Inferior parietal cortex (tissue), 1 donor: ENCODE results near the gene C5orf46.
"Not testable (repeated sequence)": the region's sequence is repeated elsewhere in the genome, so short reads cannot be mapped to it uniquely, and the experiment has no call there.

Experiments used
- DNase-seq: peaks from one replicate; pipeline ENCODE4 v3.0.0-alpha.2; 2016; ENCODE audit errors: extremely low spot score

Gene C5orf46

GRCh38 chr5:147893820-147894219 is 12.5 kb downstream of the C5orf46 start:
- no peak for DNase-seq

- no peak for DNase-seq
Measured at GRCh38 chr5:147892696-147893296, 13.5 kb downstream of the C5orf46 start.

DNA sequence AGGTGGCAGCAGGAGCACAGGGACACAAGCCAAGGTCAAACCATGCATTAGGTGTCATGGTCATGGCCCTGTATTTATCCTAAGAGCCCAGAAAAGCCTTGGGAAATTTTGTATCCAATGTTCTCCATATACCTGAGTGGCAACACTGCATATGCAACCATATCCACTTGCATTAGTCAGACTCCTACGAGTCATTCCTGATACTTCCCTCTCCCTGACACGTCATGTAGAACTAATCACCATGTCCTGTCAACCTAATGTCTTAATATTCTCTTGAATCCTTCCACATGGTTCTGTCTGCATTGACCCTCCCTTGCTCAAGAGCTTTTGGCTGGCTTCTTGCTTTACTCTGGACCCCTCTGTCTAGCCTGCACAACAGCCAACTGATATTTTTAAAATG is 18.4 kb downstream of the C5orf46 start:
- DNase-seq, result no peak

GRCh38 chr5:147887026-147887627 is 19.2 kb downstream of the C5orf46 start:
- peak; percentile 16 for DNase-seq

DNA sequence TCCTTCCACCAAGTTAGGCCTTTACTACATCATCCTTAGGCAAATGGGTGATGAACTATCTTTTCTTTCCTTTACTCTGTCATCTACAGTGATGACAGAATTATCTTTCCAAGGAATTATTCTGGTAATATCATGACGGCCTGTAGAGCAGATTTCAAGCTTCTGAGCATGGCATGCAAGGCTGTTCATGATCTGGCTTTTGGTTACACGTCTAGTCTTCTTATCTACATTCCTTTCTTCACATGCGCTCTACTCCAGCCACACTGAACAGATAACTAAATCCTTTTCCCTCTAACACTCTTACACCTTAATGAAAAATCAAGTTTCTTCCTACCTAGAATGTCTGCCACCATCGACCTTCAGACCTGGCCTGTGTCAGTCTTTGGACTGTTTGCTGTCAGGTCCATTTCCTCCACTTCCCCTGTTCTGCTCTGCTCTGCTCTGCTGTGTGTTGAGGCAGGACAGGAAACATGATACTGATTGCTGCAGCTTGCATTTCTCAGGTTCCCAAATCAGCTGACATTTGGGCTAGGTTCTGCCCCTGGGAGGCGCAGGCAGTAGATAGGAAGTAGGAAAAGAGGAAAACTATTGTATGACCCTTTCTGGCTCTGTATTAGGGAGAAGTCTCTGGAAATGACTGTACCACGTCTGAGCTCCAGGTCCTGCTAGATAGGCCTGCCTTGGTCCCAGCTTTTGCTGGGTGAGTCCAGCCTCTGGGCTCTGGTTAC is 23.6 kb downstream of the C5orf46 start:
- no peak for DNase-seq

GRCh38 chr5:147880487-147880886 is 25.9 kb downstream of the C5orf46 start:
- no peak for DNase-seq

GRCh38 chr5:147879784-147880183 is 26.6 kb downstream of the C5orf46 start:
- DNase-seq, result no peak

GRCh38 chr5:147878066-147878759 is 28.1 kb downstream of the C5orf46 start, which contains the start of gene SCGB3A2:
SCGB3A2 (plus strand) TSS chr5:147878711; CDS start chr5:147878804, 93 bp downstream.
- no peak for DNase-seq

- no peak for DNase-seq
Measured at GRCh38 chr5:147876626-147877025, 29.7 kb downstream of the C5orf46 start.

DNA sequence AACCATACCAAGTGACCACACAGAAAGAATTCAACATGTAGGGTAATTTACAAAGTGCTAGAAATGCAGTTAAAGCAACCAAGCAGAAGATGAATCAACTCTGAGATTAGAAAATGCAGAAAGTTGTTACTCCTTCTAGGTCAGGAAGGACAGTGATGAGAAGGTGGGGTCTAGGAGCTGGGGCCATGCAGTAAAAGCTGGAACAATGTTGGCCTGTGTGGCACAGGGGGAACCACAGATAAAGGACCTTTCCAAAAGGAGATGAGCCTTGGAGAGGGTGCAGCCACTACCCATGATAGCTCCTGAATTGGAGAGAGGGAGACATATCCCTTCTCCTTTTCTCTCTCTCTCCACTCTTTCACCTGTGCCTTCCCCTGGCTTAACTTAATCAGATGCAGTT is 30.2 kb downstream of the C5orf46 start:
- DNase-seq, result no peak

GRCh38 chr5:147874910-147875367 is 31.4 kb downstream of the C5orf46 start:
- no peak for DNase-seq

GRCh38 chr5:147874118-147874875 is 32.0 kb downstream of the C5orf46 start:
- DNase-seq, result not testable (repeated sequence)

- DNase-seq, result not testable (repeated sequence)
Measured at GRCh38 chr5:147872744-147873435, 33.4 kb downstream of the C5orf46 start.

GRCh38 chr5:147871980-147872549 is 34.3 kb downstream of the C5orf46 start:
- not testable (repeated sequence) for DNase-seq

DNA sequence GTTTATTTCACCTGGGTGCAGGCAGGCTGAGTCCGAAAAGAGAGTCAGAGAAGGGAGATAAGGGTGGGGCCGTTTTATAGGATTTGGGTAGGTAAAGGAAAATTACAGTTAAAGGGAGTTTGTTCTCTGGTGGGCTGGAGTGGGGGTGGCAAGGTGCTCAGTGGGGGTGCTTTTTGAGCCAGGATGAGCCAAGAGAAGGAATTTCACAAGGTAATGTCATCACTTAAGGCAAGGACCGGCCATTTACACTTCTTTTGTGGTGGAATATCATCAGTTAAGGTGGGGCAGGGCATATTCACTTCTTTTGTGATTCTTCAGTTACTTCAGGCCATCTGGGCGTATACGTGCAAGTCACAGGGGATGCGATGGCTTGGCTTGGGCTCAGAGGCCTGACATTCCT is 36.4 kb downstream of the C5orf46 start:
- not testable (repeated sequence) for DNase-seq

DNA sequence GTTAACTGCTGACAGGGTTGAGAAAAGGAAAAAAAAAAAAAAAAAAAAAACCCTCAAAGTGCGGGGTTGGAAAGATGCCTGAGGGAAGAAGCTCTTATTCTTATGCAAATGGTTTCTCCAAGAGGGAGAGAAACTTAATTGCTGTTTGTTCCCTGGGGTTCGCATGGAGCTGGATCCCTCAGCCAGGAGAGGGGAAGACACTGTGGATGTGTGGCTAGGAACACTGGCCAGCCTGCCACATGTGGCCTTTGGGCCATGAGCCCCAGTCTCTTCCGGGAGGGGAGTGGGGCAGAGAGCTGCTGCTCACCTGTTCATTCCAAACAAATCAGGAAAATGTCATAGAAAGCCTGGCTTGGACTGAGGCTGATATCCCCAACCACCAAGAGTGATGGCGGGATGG is 37.2 kb downstream of the C5orf46 start:
- DNase-seq, result no peak

- DNase-seq, result no peak
Measured at GRCh38 chr5:147863454-147864158, 42.7 kb downstream of the C5orf46 start.

- DNase-seq, result no peak
Measured at GRCh38 chr5:147860641-147861025, 45.7 kb downstream of the C5orf46 start.

DNA sequence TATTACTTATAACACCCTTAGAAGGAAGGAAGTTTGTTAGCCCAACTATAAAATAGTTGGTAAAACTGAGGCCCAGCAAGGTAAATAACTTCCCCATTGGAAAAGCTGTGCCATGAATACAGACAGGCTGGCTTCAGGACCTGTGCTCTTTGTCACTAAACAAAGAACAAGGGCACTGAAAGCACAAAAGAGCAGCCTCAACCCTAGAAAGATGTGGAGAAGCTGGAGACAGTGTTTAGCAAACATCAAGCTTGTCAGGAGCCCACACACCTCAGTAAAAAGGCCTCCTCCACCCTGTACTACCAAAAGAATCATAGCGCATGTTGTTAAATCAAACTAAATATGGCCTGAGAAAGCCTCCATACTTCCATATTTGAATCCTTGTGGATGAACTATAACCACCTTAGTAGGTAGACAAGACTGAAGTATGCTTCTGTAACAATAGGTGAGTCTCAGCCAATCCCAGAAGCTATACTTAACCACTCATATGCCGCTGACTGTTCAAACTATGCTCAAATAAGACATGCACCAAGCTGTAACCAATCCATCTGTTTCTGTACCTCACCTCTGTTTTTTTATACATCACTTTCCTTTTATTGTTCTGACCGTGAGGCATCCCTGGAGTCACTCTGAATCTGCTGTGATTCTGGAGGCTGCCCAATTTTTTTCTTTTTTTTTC is 46.2 kb downstream of the C5orf46 start:
- no peak for DNase-seq
